Neural crest cell (in vitro differentiated cells): ENCODE data around the gene RPL28. TPM values are rescaled to one million over a fixed set of nuclear protein-coding genes. Genes with fewer than 3 reads are reported as not detected.

Experiments used
- DNase-seq: peaks from one replicate; pipeline ENCODE4 v3.0.0; 2021; ENCODE audit warnings: low read depth, mixed read lengths, low spot score
- H3K27ac Mint-ChIP-seq: one replicate; pipeline ENCODE4 v1.8.0; 2021; ENCODE audit warnings: mild to moderate bottlenecking, mixed read lengths; ENCODE audit not compliant: unreplicated experiment
- H3K27me3 Mint-ChIP-seq: 2 replicates; pipeline ENCODE4 v1.8.0; 2021; ENCODE audit warnings: low read depth, mild to moderate bottlenecking, mixed read lengths
- H3K36me3 Mint-ChIP-seq: 2 replicates; pipeline ENCODE4 v1.8.0; 2021; ENCODE audit warnings: low read depth, mild to moderate bottlenecking, mixed read lengths
- H3K4me1 Mint-ChIP-seq: 2 replicates; pipeline ENCODE4 v1.8.0; 2021; ENCODE audit warnings: mixed read lengths
- H3K4me3 Mint-ChIP-seq: one replicate; pipeline ENCODE4 v1.8.0; 2021; ENCODE audit warnings: mild to moderate bottlenecking, mixed read lengths
- H3K9me3 Mint-ChIP-seq: 2 replicates; pipeline ENCODE4 v1.8.0; 2021; ENCODE audit warnings: mixed read lengths
- CTCF ChIP-seq: fragments of 200-600 bp; sonication (generic); conservative IDR thresholded peaks from 2 replicates; pipeline ENCODE4 v1.5.0; 2021; ENCODE audit warnings: antibody characterized with exemption, mild to moderate bottlenecking
- total RNA-seq: library from RNA; stranded (reverse); gene quantifications from 2 replicates; pipeline ENCODE4 v1.2.1, GENCODE V29; 2021

Gene RPL28
- total RNA-seq, 1 donor from 2014 or later = 1,888 TPM

GRCh38 chr19:55432241-55432959 is 46.7 kb downstream of the RPL28 start:
- no peak overlapping the region for H3K4me3 Mint-ChIP-seq
- peaks cover 4% of the 10 kb centered on the region for H3K4me1 Mint-ChIP-seq
- peaks cover 6% of the 10 kb centered on the region for H3K9me3 Mint-ChIP-seq
- no peak overlapping the region for H3K27ac Mint-ChIP-seq
- H3K36me3 Mint-ChIP-seq = no peaks in the 10 kb centered on the region
- DNase-seq = no peak
- TF ChIP-seq CTCF = no peak
- H3K27me3 Mint-ChIP-seq = peaks cover 12% of the 10 kb centered on the region

DNA sequence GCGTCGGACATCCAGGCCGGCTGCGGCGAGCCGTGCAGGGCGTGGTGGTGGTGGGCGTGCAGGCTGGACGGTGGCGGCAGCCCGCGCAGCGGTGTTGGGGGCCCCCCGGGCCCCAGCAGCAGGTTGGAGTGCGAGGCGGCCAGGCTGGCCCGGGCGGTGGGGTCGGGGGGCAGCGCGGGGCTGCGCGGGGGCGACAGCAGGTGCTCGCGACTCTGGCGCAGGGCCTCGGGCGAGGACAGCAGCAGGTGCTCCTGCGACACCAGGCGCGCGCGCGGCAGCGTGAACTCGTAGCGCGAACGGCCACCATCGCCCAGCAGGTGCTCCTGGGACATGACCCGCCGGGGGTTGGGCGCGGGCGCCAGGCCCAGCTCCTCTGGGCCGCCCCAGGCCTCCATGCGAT is 47.6 kb downstream of the RPL28 start:
- no peak overlapping the region for H3K27ac Mint-ChIP-seq
- no peak for DNase-seq
- peaks cover 19% of the 10 kb centered on the region for H3K27me3 Mint-ChIP-seq
- H3K36me3 Mint-ChIP-seq = no peaks in the 10 kb centered on the region
- peaks cover 6% of the 10 kb centered on the region for H3K9me3 Mint-ChIP-seq
- TF ChIP-seq CTCF = no peak
- H3K4me1 Mint-ChIP-seq = peaks cover 5% of the 10 kb centered on the region
- H3K4me3 Mint-ChIP-seq = no peak overlapping the region

- Mint-ChIP-seq H3K36me3 (no peaks in the 10 kb centered on the region), H3K4me3 (no peak overlapping the region), H3K9me3 (peaks cover 6% of the 10 kb centered on the region), H3K27me3 (peaks cover 31% of the 10 kb centered on the region), H3K4me1 (peaks cover 5% of the 10 kb centered on the region), H3K27ac (no peak overlapping the region)
- TF ChIP-seq CTCF = no peak
- no peak for DNase-seq
Measured at GRCh38 chr19:55434356-55434919, 48.7 kb downstream of the RPL28 start.

GRCh38 chr19:55435020-55435419 is 49.3 kb downstream of the RPL28 start:
- no peak for TF ChIP-seq CTCF
- Mint-ChIP-seq H3K9me3 (peaks cover 6% of the 10 kb centered on the region), H3K36me3 (no peaks in the 10 kb centered on the region), H3K4me3 (no peak overlapping the region), H3K27ac (no peak overlapping the region), H3K4me1 (peaks cover 5% of the 10 kb centered on the region), H3K27me3 (peaks cover 36% of the 10 kb centered on the region)
- no peak for DNase-seq

GRCh38 chr19:55436847-55437246 is 51.1 kb downstream of the RPL28 start:
- no peak for TF ChIP-seq CTCF
- peaks cover 53% of the 10 kb centered on the region for H3K27me3 Mint-ChIP-seq

More at GRCh38 chr19:55436847-55437246, 51.1 kb downstream of the RPL28 start:
- Mint-ChIP-seq H3K4me3 (no peak overlapping the region), H3K36me3 (peaks cover 4% of the 10 kb centered on the region), H3K27ac (no peak overlapping the region), H3K4me1 (peaks cover 15% of the 10 kb centered on the region), H3K9me3 (no peaks in the 10 kb centered on the region)
- DNase-seq = no peak
